Panc1 (cell line): ENCODE measurements around the gene NOTCH1. TPM values are rescaled to one million over a fixed set of nuclear protein-coding genes. Genes with fewer than 3 reads are reported as not detected.

Experiments used
- ATAC-seq: fragments of 200-7000 bp; cut with Tn5 transposase; 2 replicates; pipeline ENCODE4 v1.9.1; 2020; ENCODE audit warnings: mild to moderate bottlenecking, moderate library complexity
- BruUV-seq: library from RNA; stranded (reverse); fragments of 400-500 nt; replicated peaks from 2 replicates; lab custom pipeline; 2021; lab: Mats Ljungman, UMichigan
- CTCF ChIA-PET: fragments of 300-600 bp; sonication (Branson Sonifier 250); formaldehyde crosslinking; loops from one replicate; lab custom pipeline; 2022; ENCODE audit warnings: antibody characterized with exemption; lab: Charles Lee
- POLR2A ChIA-PET: fragments of 300-600 bp; sonication (Branson Sonifier 250); formaldehyde crosslinking; loops from one replicate; lab custom pipeline; 2022; ENCODE audit warnings: antibody characterized with exemption; lab: Charles Lee
- DNase-seq: peaks from one replicate; pipeline ENCODE4 v3.0.0-alpha.2; 2010; ENCODE audit warnings: low read depth, low spot score
- H3K27ac ChIP-seq: 2 replicates; pipeline ENCODE4 v1.5.1; 2011; ENCODE audit warnings: mild to moderate bottlenecking, low read length, inconsistent platforms
- H3K27me3 ChIP-seq: fragments of 200-500 bp; sonication (Bioruptor generic); 2 replicates; pipeline ENCODE4 v1.6.0; 2014; ENCODE audit warnings: low read length, inconsistent platforms; ENCODE audit not compliant: control insufficient read depth, insufficient read depth
- H3K36me3 ChIP-seq: fragments of 200-500 bp; sonication (Bioruptor generic); 2 replicates; pipeline ENCODE4 v1.5.1; 2014; ENCODE audit warnings: inconsistent platforms, mild to moderate bottlenecking, low read length, moderate library complexity; ENCODE audit not compliant: control insufficient read depth, insufficient read depth
- H3K4me1 ChIP-seq: 2 replicates; pipeline ENCODE4 v1.5.1; 2011; ENCODE audit warnings: inconsistent platforms, mild to moderate bottlenecking, low read length, moderate library complexity; ENCODE audit not compliant: control insufficient read depth, insufficient read depth
- H3K4me3 ChIP-seq, 2 experiments: 2 replicates each; pipeline ENCODE4 v1.5.1; 2011 to 2012; ENCODE audit warnings: low read depth in 2 of 2, low read length in 2 of 2, mild to moderate bottlenecking in 2 of 2, inconsistent platforms in 1 of 2, moderate library complexity in 1 of 2
- H3K9me3 ChIP-seq: fragments of 200-500 bp; sonication (Bioruptor generic); 2 replicates; pipeline ENCODE4 v1.5.1; 2014; ENCODE audit warnings: low read depth, mild to moderate bottlenecking, inconsistent platforms, low read length, moderate library complexity; ENCODE audit not compliant: control insufficient read depth, insufficient read depth
- POLR2AphosphoS5 ChIP-seq: IDR thresholded peaks from 2 replicates; pipeline ENCODE4 v1.6.1; 2012; ENCODE audit warnings: mild to moderate bottlenecking, low read depth, low read length, moderate library complexity
- SIN3A ChIP-seq: IDR thresholded peaks from 2 replicates; pipeline ENCODE4 v1.6.1; 2012; ENCODE audit warnings: low read depth, mild to moderate bottlenecking, low read length, moderate library complexity, borderline replicate concordance; ENCODE audit not compliant: insufficient read depth
- TCF7L2 ChIP-seq: IDR thresholded peaks from 2 replicates; pipeline ENCODE4 v1.6.1; 2011; ENCODE audit warnings: mild to moderate bottlenecking, low read depth, low read length, inconsistent platforms
- in situ Hi-C: cut with HindIII; loops from 2 replicates; pipeline ENCODE4 v1.10.0; 2016; ENCODE audit warnings: low sequenced_read_pairs, low pct_unique_long_range_greater_than_20kb
- intact Hi-C: fragments of 100-400 bp; cut with micrococcal nuclease; formaldehyde crosslinking; loops from one replicate; pipeline ENCODE4 v1.10.0; 2022; ENCODE audit not compliant: unreplicated experiment
- total RNA-seq: library from RNA; stranded (reverse); gene quantifications from one replicate; pipeline ENCODE4 v1.2.1, GENCODE V29; 2021; ENCODE audit not compliant: unreplicated experiment
- TF ChIP-seq, protein P1 (sequence below): fragments of 450-650 bp; IDR thresholded peaks from 2 replicates; pipeline ENCODE4 v1.5.1; 2017; ENCODE audit warnings: mild to moderate bottlenecking
- TF ChIP-seq, protein P2 (sequence below), 2 experiments: IDR thresholded peaks; 2 replicates each; pipeline ENCODE4 v1.6.1; 2011 to 2012; ENCODE audit warnings: low read depth in 2 of 2, control low read depth in 1 of 2, low read length in 1 of 2, mild to moderate bottlenecking in 1 of 2, moderate library complexity in 1 of 2; ENCODE audit not compliant: insufficient read depth in 1 of 2

Gene NOTCH1
- total RNA-seq, 1 experiment from 2014 or later = 13.4 TPM

DNA sequence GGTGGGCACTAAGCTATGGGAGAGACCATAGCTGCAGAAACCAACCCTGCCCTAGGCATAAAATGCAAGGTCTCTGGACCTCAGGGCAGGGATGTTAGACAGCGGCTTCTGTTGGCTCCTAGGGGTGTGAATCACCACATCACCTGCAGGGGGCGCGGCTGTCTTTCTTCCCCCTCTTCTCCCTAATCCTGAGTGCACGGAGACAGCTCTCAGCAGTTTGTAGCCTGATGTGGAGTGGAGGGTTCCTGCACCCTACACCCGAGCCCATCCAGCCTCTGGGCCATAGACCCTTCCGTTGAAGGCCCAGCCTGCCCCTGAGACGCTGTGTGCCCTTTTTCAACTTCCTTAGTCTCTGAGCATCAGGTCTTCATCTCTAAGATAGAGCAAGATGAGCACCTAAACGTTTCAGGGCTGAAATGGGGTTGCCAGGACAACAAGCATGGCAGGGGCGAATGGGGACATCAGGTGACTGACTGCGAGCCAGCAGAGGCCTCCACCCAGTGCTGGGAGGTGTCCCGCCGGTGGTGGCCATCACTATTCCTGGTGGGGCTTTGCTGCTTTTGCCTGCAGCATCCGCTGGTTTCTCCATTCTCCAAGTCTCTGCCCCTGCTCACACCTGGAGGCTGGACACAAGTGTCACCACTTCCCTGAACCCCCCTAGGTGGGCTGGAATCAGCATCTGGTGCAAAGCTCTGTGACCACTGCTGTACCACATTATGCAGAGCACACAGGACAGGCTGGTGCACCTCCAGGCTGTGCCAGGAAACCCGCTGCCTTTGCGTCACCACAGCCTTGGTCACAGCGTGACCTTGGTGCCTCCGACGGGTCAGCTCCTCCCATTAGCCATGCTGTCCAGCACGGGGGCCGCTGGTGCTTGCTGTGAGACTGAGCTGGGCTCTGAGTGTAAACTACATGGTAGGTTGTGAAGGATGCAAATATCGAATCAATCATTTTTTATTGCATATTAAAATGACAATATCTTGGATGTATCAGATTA, 60.5 kb downstream of the NOTCH1 start:
- BruUV-seq = no TSS peak
- in situ Hi-C loops = loop anchor here (10.0 kb wide), 1 partner anchor 59 kb away; the partner anchor contains the start of gene NOTCH1
- H3K36me3 ChIP-seq = peaks cover 2% of the 10 kb centered on the region; the same call in 1 of the 2 replicates
- no peaks in the 10 kb centered on the region for H3K27me3 ChIP-seq
- H3K27ac ChIP-seq = no peak overlapping the region; the same call in 1 of the 2 replicates
- H3K4me1 ChIP-seq = peaks cover 8% of the 10 kb centered on the region
- POLR2A ChIA-PET = interaction anchor here (1.0 kb wide), 1 partner anchor 93 kb away, joined by 12 read pairs; no protein-coding TSS in a partner anchor
- CTCF ChIA-PET = interaction anchor here (2.7 to 3.2 kb wide), 2 partner anchors 140 to 144 kb away, joined by 17 to 18 read pairs; no protein-coding TSS in a partner anchor
- ATAC-seq (peak; percentile 31), DNase-seq (peak; percentile 47)
- intact Hi-C loops = no loop called here
- TF ChIP-seq, protein P1, sequence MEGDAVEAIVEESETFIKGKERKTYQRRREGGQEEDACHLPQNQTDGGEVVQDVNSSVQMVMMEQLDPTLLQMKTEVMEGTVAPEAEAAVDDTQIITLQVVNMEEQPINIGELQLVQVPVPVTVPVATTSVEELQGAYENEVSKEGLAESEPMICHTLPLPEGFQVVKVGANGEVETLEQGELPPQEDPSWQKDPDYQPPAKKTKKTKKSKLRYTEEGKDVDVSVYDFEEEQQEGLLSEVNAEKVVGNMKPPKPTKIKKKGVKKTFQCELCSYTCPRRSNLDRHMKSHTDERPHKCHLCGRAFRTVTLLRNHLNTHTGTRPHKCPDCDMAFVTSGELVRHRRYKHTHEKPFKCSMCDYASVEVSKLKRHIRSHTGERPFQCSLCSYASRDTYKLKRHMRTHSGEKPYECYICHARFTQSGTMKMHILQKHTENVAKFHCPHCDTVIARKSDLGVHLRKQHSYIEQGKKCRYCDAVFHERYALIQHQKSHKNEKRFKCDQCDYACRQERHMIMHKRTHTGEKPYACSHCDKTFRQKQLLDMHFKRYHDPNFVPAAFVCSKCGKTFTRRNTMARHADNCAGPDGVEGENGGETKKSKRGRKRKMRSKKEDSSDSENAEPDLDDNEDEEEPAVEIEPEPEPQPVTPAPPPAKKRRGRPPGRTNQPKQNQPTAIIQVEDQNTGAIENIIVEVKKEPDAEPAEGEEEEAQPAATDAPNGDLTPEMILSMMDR = peak; percentile 89
- no peak for TF ChIP-seq POLR2AphosphoS5
- H3K9me3 ChIP-seq = no peaks in the 10 kb centered on the region
- peak overlapping the region; percentile 58 to 66; a peak in 3 of 4 replicates for H3K4me3 ChIP-seq

DNA sequence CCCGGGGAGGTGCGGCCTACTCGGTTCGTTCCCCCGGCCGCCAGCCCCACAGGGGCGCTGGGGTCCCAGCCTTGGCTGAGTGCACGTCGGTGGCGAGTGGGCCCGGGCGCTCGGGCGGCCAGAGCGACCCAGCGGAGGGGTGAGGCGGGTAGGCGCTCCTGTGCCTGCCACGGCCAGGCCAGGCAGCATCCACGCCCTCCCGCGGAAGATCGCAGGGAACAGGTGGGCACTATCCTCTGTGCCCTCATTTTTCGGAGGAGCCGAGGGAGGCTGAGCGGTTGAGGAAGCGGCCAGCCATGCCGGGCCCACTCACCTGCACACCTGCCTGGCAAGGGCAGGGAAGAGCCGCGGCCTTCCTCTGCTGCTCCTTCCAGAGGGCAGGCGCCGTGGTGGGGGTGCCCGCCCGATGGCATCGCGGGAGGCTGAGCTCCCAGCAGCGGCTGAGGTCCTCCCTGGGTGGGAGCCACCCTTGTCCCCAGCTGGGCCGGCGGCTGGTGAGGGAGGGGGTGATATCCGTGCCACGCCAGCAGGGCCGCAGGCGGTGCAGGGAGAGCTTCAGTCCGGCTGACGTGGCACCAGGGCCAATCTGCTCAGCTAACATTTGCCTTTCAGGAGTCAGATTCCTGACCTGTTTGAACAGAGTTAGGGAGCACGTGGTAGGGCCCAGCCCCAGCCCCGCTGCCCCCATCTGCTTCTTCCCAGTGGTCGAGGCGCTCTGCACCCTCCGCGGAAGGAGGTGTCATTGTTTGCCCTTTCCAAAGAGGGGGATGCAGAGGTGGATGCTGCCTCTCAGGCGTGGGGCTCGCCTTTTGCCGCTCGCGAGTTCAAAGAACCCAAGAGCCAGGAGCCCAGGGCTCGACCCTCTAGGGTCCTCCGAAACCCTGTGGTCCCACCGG, 61.4 kb downstream of the NOTCH1 start:
- peak overlapping the region; percentile 58 to 66 for H3K4me3 ChIP-seq
- peaks cover 8% of the 10 kb centered on the region for H3K4me1 ChIP-seq
- ATAC-seq (peak; percentile 19), DNase-seq (no peak)
- intact Hi-C loops (no loop called here), in situ Hi-C loops (loop anchor here (10.0 kb wide), 1 partner anchor 60 kb away; the partner anchor contains the start of gene NOTCH1)
- peaks cover 2% of the 10 kb centered on the region; the same call in 1 of the 2 replicates for H3K36me3 ChIP-seq
- CTCF ChIA-PET = interaction anchor here (0.5 to 3.2 kb wide), 3 partner anchors 141 to 187 kb away, joined by 3 to 18 read pairs (median 17); no protein-coding TSS in a partner anchor
- POLR2A ChIA-PET = interaction anchor here (1.0 kb wide), 1 partner anchor 94 kb away, joined by 12 read pairs; no protein-coding TSS in a partner anchor
- no peak for TF ChIP-seq SIN3A
- no peaks in the 10 kb centered on the region for H3K27me3 ChIP-seq
- BruUV-seq = no TSS peak
- peak overlapping the region; percentile 70 for H3K27ac ChIP-seq
- H3K9me3 ChIP-seq = no peaks in the 10 kb centered on the region

DNA sequence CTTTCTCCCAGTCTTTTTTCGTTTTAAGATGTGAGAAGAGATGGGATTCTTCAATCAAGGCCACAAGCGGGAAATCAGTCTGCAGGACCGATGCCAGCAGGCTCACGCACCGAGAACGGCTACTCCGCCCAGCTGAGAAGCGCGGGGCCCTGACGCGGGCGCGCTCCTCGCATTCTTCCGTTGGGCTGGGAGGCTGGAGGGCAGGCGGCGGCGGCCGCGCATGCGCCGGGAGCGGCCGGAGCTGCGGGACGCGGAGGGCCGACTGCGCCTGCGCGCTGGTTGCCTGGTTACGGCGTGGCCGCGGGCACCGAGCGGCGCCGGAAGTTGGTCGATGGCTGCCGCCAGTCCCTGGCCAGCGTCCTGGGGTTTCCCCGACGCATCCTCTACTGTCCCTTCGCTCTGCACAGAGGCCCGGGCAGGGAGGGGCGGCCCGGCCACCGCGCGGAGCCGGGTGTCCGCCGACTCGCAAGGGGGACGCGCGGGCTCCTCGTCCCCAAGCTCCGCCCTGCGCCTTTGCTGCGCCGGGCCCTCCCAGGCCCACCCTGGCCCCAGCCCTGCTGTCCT, 62.2 kb downstream of the NOTCH1 start:
- intact Hi-C loops = no loop called here
- no peak for DNase-seq

More for the DNA sequence above, 62.2 kb downstream of the NOTCH1 start:
- Histone ChIP-seq H3K4me3 (peak overlapping the region; percentile 58 to 66), H3K36me3 (peaks cover 2% of the 10 kb centered on the region; the same call in 1 of the 2 replicates), H3K9me3 (no peaks in the 10 kb centered on the region), H3K4me1 (peaks cover 8% of the 10 kb centered on the region), H3K27ac (peak overlapping the region; percentile 79), H3K27me3 (no peaks in the 10 kb centered on the region)
- BruUV-seq = TSS peak; percentile 93
- POLR2A ChIA-PET = no interaction called here
- peak; percentile 66; the same call in 1 of the 2 replicates for TF ChIP-seq POLR2AphosphoS5
- TF ChIP-seq SIN3A = 0 out of 2 replicates have a peak, but pooled peaks have one; percentile 64
- TF ChIP-seq, protein P2, sequence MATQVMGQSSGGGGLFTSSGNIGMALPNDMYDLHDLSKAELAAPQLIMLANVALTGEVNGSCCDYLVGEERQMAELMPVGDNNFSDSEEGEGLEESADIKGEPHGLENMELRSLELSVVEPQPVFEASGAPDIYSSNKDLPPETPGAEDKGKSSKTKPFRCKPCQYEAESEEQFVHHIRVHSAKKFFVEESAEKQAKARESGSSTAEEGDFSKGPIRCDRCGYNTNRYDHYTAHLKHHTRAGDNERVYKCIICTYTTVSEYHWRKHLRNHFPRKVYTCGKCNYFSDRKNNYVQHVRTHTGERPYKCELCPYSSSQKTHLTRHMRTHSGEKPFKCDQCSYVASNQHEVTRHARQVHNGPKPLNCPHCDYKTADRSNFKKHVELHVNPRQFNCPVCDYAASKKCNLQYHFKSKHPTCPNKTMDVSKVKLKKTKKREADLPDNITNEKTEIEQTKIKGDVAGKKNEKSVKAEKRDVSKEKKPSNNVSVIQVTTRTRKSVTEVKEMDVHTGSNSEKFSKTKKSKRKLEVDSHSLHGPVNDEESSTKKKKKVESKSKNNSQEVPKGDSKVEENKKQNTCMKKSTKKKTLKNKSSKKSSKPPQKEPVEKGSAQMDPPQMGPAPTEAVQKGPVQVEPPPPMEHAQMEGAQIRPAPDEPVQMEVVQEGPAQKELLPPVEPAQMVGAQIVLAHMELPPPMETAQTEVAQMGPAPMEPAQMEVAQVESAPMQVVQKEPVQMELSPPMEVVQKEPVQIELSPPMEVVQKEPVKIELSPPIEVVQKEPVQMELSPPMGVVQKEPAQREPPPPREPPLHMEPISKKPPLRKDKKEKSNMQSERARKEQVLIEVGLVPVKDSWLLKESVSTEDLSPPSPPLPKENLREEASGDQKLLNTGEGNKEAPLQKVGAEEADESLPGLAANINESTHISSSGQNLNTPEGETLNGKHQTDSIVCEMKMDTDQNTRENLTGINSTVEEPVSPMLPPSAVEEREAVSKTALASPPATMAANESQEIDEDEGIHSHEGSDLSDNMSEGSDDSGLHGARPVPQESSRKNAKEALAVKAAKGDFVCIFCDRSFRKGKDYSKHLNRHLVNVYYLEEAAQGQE (IDR thresholded peaks at IDR 0.05; ENCODE audit: insufficient read depth in 1 of 2, low read depth in 2 of 2, low read length in 1 of 2) = no peak
- TF ChIP-seq, protein P1 = no peak
- no peak for TF ChIP-seq TCF7L2
- in situ Hi-C loops = loop anchor here (10.0 kb wide), 1 partner anchor 61 kb away; the partner anchor contains the start of gene NOTCH1
- CTCF ChIA-PET = interaction anchor here (3.2 kb wide), 1 partner anchor 141 kb away, joined by 18 read pairs; no protein-coding TSS in a partner anchor
- ATAC-seq = peak; percentile 75
